BLaER1 (cell line): ENCODE data around the gene NUP155.
"Not testable (repeated sequence)": the region's sequence is repeated elsewhere in the genome, so short reads cannot be mapped to it uniquely, and the experiment has no call there.

Experiments
- H3K27ac ChIP-seq: shearing (Covaris generic); formaldehyde crosslinking; 2 replicates; pipeline ENCODE4 v1.8.1; 2022
- H3K27me3 ChIP-seq: shearing (Covaris generic); formaldehyde crosslinking; 2 replicates; pipeline ENCODE4 v1.8.1; 2022
- H3K36me3 ChIP-seq: shearing (Covaris generic); formaldehyde crosslinking; 2 replicates; pipeline ENCODE4 v1.8.1; 2022
- H3K4me1 ChIP-seq: shearing (Covaris generic); formaldehyde crosslinking; 2 replicates; pipeline ENCODE4 v1.8.1; 2022
- H3K4me2 ChIP-seq: shearing (Covaris generic); formaldehyde crosslinking; 2 replicates; pipeline ENCODE4 v1.8.1; 2022
- H3K4me3 ChIP-seq: shearing (Covaris generic); formaldehyde crosslinking; 2 replicates; pipeline ENCODE4 v1.8.1; 2022
- H3K9ac ChIP-seq: shearing (Covaris generic); formaldehyde crosslinking; 2 replicates; pipeline ENCODE4 v1.8.1; 2022
- H3K9me3 ChIP-seq: shearing (Covaris generic); formaldehyde crosslinking; 2 replicates; pipeline ENCODE4 v1.8.1; 2022
- H4K20me1 ChIP-seq: shearing (Covaris generic); formaldehyde crosslinking; 2 replicates; pipeline ENCODE4 v1.8.1; 2022
- Cebpa-rat ChIP-seq: shearing (Covaris generic); IDR thresholded peaks from 2 replicates; pipeline ENCODE4 v1.8.1; 2022

NUP155 gene

DNA sequence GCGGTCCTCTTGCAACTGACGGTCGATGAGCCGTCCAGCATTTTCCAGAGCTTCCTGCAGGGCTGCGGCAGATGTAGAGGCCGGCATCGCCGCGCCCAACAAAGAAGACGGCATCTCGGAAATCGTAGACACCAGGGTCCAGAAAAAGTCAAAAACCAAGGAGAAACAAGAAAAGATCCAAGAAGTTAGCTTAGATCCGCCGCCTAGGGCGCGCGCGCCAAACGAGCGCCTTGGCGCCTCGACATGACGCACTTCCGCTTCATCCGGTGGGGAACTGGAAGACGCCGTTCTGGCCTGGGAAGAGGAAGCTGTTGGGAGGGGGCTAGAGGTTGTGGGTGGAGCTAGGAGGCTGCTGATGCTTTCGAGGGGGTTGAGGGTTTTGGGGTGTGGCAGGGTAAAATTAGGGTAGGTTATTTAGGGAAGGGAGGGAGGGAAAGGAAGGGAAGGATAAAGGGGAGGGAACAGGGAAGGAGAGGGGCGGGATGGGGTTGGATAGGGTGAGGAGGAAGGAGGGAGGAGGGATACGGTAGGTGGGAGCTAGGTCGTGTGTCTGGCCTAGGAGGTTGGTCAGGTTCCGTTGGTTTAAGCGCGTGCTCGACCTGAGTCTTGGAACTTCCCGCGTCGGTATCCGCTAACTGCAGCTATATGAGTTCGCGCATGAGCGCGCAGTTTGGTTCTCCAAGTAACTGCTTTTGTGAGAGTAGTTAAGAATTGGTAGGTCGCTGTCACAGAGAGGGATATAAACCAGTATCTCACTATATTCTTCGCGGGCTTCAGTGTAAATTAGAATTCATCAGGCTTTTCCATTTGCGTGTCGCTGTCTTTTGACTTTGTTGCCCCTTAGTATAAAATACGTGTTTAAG is at the start of gene NUP155:
Gene NUP155, minus strand, starts transcription at position 243 of the 863 bp plus-strand sequence. Its CDS starts 129 bp downstream, at position 114.
- H4K20me1 ChIP-seq = peaks cover 43% of the 10 kb centered on the region
- H3K36me3 ChIP-seq = peaks cover 28% of the 10 kb centered on the region
- no peaks in the 10 kb centered on the region for H3K9me3 ChIP-seq
- peak within 1 kb of the TSS; percentile 89 for H3K27ac ChIP-seq
- peak within 1 kb of the TSS; percentile 96 for H3K4me2 ChIP-seq
- peaks cover 40% of the 10 kb centered on the region for H3K4me1 ChIP-seq
- H3K9ac ChIP-seq = peak within 1 kb of the TSS; percentile 90
- H3K4me3 ChIP-seq = peak within 1 kb of the TSS; percentile 83
- TF ChIP-seq Cebpa-rat = no peak
- H3K27me3 ChIP-seq = no peaks in the 10 kb centered on the region

DNA sequence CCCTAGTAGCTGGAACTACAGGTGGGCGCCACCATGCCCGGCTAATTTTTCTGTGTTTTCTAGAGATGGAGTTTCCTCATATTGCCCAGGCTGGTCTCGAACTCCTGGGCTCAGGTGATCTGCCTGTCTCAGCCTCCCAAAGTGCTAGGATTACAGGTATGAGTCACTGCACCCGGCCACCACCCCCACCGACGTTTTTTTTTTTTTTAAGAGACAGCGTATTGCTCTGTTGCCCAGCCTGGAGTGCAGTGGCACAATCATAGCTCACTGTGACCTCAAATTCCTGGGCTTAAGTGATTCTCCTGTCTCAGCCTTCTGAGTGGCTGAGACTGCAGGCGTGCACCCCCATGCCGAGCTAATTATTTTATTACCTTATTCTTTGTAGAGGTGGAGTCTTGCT is 46.4 kb upstream of the NUP155 start:
- no peak overlapping the region for H3K4me2 ChIP-seq
- H3K4me3 ChIP-seq = no peak overlapping the region
- no peak overlapping the region for H3K9ac ChIP-seq

DNA sequence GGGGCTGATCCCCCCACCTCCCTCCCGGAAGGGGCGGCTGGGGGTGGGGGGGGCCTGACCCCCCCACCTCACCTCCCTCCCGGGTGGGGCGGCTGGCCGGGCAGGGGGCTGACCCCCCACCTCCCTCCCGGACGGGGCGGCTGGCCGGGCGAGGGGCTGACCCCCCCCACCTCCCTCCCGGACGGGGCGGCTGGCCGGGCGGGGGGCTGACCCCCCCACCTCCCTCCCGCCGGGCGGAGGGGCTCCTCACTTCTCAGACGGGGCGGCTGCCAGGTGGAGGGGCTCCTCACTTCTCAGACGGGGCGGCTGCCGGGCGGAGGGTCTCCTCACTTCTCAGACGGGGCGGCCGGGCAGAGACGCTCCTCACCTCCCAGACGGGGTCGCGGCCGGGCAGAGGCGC is 44.5 kb upstream of the NUP155 start:
- H3K36me3 ChIP-seq = peaks cover 37% of the 10 kb centered on the region
- not testable (repeated sequence) for H3K27ac ChIP-seq, H3K4me1 ChIP-seq, H3K9ac ChIP-seq, H3K27me3 ChIP-seq, H3K9me3 ChIP-seq, H3K4me3 ChIP-seq, H3K4me2 ChIP-seq, H4K20me1 ChIP-seq

More for the DNA sequence above, 46.4 kb upstream of the NUP155 start:
- Histone ChIP-seq H3K9me3 (no peaks in the 10 kb centered on the region), H3K36me3 (peaks cover 38% of the 10 kb centered on the region), H3K4me1 (no peaks in the 10 kb centered on the region), H3K27me3 (no peaks in the 10 kb centered on the region), H3K27ac (no peak overlapping the region), H4K20me1 (no peaks in the 10 kb centered on the region)
- no peak for TF ChIP-seq Cebpa-rat

DNA sequence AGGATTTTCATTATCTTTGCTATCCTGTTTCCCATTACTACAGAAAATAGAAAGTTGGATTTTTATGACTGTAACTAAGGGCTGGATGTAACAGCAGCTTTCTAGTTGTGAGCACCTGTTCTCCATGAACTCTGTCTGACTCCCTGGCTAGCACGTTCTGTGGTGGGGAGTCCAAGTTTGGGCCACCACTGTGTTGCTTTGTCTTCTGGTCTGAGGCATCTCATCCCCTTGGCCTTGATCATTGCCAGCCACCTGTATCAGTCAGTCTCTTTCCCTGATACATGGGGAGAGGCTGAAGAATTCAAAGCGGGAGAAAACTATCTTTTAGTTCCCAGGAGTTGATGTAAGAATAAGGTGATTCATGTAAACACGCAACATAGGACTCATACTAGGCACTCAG is 41.6 kb upstream of the NUP155 start:
- no peak overlapping the region for H3K27ac ChIP-seq

DNA sequence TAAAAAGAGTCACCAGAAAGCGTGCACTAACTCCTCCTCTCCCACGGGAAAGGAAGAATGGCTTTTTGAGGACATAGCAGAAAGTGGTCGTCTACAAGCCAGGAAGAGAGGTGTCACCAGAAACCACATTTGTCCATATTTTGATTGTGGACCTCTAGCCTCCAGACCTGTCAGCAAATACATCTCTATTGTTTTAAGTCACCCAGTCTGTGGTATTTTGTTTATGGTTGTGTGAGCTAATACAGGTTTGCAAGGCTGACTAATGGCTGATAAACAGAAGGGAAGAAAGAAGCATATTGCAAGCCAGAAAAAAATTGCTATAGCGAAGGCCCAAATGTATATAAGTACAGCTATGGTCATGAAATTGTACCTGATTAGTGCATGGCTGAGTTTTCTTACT is 29.6 kb upstream of the NUP155 start:
- peaks cover 69% of the 10 kb centered on the region for H3K36me3 ChIP-seq
- TF ChIP-seq Cebpa-rat = no peak
- no peak overlapping the region for H3K4me3 ChIP-seq
- no peaks in the 10 kb centered on the region for H3K27me3 ChIP-seq
- no peaks in the 10 kb centered on the region for H3K4me1 ChIP-seq
- no peaks in the 10 kb centered on the region for H4K20me1 ChIP-seq
- H3K27ac ChIP-seq = no peak overlapping the region
- H3K4me2 ChIP-seq = no peak overlapping the region
- H3K9me3 ChIP-seq = no peaks in the 10 kb centered on the region
- no peak overlapping the region for H3K9ac ChIP-seq

More for the DNA sequence above, 41.6 kb upstream of the NUP155 start:
- Histone ChIP-seq H3K4me2 (no peak overlapping the region), H3K27me3 (no peaks in the 10 kb centered on the region), H3K4me1 (no peaks in the 10 kb centered on the region), H3K4me3 (no peak overlapping the region), H3K9ac (no peak overlapping the region), H3K36me3 (peaks cover 52% of the 10 kb centered on the region), H4K20me1 (no peaks in the 10 kb centered on the region), H3K9me3 (no peaks in the 10 kb centered on the region)
- no peak for TF ChIP-seq Cebpa-rat

DNA sequence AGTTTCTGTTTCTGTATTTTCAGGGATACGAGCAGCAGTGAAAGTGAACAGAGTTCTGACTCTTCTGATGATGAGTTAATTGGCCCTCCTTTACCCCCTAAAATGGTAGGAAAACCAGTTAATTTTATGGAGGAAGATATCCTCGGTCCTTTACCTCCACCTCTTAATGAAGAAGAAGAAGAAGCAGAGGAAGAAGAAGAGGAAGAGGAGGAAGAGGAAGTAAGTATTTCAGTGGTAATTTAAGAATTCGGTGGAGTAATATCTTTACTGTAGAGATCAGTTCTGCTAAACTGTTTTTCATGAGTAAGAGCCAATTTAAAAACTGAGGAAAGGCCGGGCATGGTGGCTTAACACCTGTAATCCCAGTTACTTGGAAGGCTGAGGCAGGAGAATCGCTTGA is 25.4 kb upstream of the NUP155 start:
- Histone ChIP-seq H3K27ac (no peak overlapping the region), H3K9ac (no peak overlapping the region), H3K27me3 (no peaks in the 10 kb centered on the region), H3K4me3 (no peak overlapping the region), H3K36me3 (peaks cover 94% of the 10 kb centered on the region), H3K9me3 (no peaks in the 10 kb centered on the region), H4K20me1 (no peaks in the 10 kb centered on the region), H3K4me2 (no peak overlapping the region), H3K4me1 (no peaks in the 10 kb centered on the region)
- no peak for TF ChIP-seq Cebpa-rat

DNA sequence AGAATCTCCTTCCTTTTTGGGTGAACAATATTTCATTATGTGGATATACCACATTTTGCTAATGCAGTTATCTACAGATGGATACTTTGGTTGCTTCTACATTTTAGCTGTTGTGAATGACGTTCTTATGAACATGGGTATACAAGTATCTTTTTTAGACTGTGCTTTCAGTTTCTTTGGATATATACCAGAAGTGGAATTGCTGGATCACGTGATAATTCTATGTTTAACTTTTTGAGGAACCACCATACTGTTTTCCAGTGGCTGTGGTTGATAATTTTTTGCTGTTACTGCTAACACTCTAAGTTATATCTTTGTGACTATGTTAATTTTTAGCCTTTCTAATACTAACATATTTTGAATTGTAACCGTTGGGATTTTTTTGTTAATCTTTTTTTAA is 20.7 kb upstream of the NUP155 start:
- no peaks in the 10 kb centered on the region for H3K9me3 ChIP-seq
- peaks cover 62% of the 10 kb centered on the region for H3K36me3 ChIP-seq

DNA sequence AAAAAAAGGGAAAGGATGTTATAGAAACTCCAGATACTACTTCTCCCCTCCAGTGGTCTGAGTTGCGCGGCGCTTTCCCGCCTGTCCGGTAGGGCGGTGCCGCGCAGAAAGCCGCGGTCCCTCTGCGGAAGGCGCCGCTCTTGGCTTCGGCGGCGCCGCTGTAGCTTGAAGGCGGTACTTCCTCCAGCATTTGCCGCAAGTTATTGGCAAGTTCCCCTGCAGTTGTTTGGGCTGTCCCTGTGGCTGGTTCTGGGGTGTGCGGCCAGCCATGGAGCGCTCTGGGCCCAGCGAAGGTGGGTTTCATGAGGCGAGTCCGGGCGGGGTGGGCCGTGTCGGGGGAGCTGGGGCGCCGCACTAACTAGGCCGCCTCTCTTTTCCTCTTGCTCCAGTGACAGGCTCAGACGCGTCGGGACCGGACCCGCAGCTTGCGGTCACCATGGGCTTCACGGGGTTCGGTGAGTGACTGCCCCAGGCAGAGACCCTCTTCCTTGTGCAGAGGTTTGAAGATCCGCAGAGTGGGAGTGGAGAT is 8.3 kb upstream of the NUP155 start, which contains the start of gene WDR70:
Gene WDR70, plus strand, starts transcription at position 219 of the 529 bp plus-strand sequence. Its CDS starts 50 bp downstream, at position 269.
- H3K4me2 ChIP-seq = peak within 1 kb of the TSS; percentile 78
- H3K4me3 ChIP-seq = peak within 1 kb of the TSS; percentile 82
- peaks cover 10% of the 10 kb centered on the region; the same call in 1 of the 2 replicates for H3K4me1 ChIP-seq
- H3K9me3 ChIP-seq, H3K27me3 ChIP-seq, H4K20me1 ChIP-seq: not testable (repeated sequence)
- peaks cover 36% of the 10 kb centered on the region for H3K36me3 ChIP-seq
- peak within 1 kb of the TSS; percentile 84 for H3K9ac ChIP-seq
- peak within 1 kb of the TSS; percentile 62 for H3K27ac ChIP-seq

More for the DNA sequence above, 20.7 kb upstream of the NUP155 start:
- no peak overlapping the region for H3K4me2 ChIP-seq
- H3K27ac ChIP-seq = no peak overlapping the region
- no peaks in the 10 kb centered on the region for H3K4me1 ChIP-seq
- no peak overlapping the region for H3K9ac ChIP-seq
- no peak for TF ChIP-seq Cebpa-rat
- H3K4me3 ChIP-seq = no peak overlapping the region
- no peaks in the 10 kb centered on the region for H3K27me3 ChIP-seq
- no peaks in the 10 kb centered on the region for H4K20me1 ChIP-seq

DNA sequence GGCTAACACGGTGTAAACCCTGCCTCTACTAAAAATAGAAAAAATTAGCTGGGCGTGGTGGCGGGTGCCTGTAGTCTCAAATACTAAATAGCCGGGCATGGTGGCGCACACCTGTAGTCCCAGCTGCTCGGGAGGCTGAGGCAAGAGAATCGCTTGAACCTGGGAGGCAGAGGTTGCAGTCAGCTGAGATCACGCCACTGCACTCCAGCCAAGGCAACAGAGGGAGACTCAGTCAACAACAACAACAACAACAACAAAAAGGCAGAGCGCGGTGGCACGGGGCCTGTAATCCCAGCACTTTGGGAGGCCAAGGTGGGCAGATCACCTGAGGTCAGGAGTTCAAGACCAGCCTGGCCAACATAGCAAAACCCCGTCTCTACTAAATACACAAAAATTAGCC is 7.2 kb upstream of the NUP155 start:
- Histone ChIP-seq H3K36me3 (peaks cover 25% of the 10 kb centered on the region), H3K4me1 (peaks cover 10% of the 10 kb centered on the region; the same call in 1 of the 2 replicates)
- not testable (repeated sequence) for H3K27ac ChIP-seq, H3K4me2 ChIP-seq, H3K9me3 ChIP-seq, H3K4me3 ChIP-seq, H3K9ac ChIP-seq, H3K27me3 ChIP-seq, H4K20me1 ChIP-seq

DNA sequence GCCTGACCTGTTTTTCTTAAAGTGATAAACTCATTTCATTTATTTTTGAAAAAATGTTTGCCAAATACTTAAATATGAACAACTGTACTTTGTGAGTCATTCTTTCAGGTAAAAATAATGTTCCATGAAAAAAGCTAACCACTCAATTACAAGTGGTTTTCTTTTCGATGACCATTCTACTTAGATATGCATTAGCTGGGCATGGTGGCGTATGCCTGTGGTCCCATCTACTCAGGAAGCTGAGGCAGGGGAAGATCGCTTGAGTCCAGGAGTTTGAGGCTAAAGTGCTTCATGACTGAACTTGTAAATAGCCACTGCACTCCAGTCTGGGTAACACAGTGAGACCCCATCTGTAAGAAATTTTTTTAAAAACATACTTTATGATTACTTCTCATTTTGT is 4.2 kb upstream of the NUP155 start:
- Histone ChIP-seq H4K20me1 (peaks cover 3% of the 10 kb centered on the region), H3K9me3 (no peaks in the 10 kb centered on the region), H3K36me3 (no peaks in the 10 kb centered on the region), H3K4me2 (no peak overlapping the region), H3K27ac (no peak overlapping the region), H3K4me1 (peaks cover 11% of the 10 kb centered on the region), H3K9ac (no peak overlapping the region), H3K4me3 (no peak overlapping the region), H3K27me3 (no peaks in the 10 kb centered on the region)
- no peak for TF ChIP-seq Cebpa-rat
